ENCODE results near the gene ENOX1. TPM values are rescaled to one million over a fixed set of nuclear protein-coding genes. Genes with fewer than 3 reads are reported as not detected.

ENOX1 gene
- total RNA-seq, 1 experiment from 2014 or later, result 0.26 TPM

- TF ChIP-seq ZNF532 (CRISPR knock-in tag; IDR thresholded peaks at IDR 0.05; ENCODE audit: borderline replicate concordance) (no peak), RORB (CRISPR knock-in tag; IDR thresholded peaks at IDR 0.05) (no peak), E2F1 (CRISPR knock-in tag; IDR thresholded peaks at IDR 0.05) (no peak), FOXK1 (CRISPR knock-in tag; IDR thresholded peaks at IDR 0.05) (no peak), RELA (CRISPR knock-in tag; IDR thresholded peaks at IDR 0.05; ENCODE audit: borderline replicate concordance) (no peak), ZNF423 (CRISPR knock-in tag; IDR thresholded peaks at IDR 0.05) (no peak), ATF3 (CRISPR knock-in tag; conservative IDR thresholded peaks at IDR 0.05) (no peak), ZNF219 (CRISPR knock-in tag; IDR thresholded peaks at IDR 0.05; ENCODE audit: borderline replicate concordance) (no peak), FOXP4 (CRISPR knock-in tag; IDR thresholded peaks at IDR 0.05) (no peak), ZNF281 (CRISPR knock-in tag; IDR thresholded peaks at IDR 0.05) (no peak), HMGA2 (CRISPR knock-in tag; IDR thresholded peaks at IDR 0.05) (no peak)
Measured at GRCh38 chr13:43364210-43365038, 422.3 kb downstream of the ENOX1 start (continued).

GRCh38 chr13:43363156-43363953 lies 423.4 kb downstream of the ENOX1 start:
- Mint-ChIP-seq H3K9me3 (no peaks in the 10 kb centered on the region), H3K4me1 (peaks cover 42% of the 10 kb centered on the region), H3K27me3 (ENCODE audit: low read depth) (no peaks in the 10 kb centered on the region), H3K36me3 (no peaks in the 10 kb centered on the region), H3K27ac (no peak overlapping the region), H3K4me3 (no peak overlapping the region)
- POLR2A ChIA-PET, result no interaction called here
- no peak for TF ChIP-seq ATF6 (CRISPR knock-in tag; IDR thresholded peaks at IDR 0.05)
- TF ChIP-seq CBFB (CRISPR knock-in tag; IDR thresholded peaks at IDR 0.05; ENCODE audit: low read depth), result no peak
- no peak for TF ChIP-seq ZNF281 (CRISPR knock-in tag; IDR thresholded peaks at IDR 0.05)
- no peak for TF ChIP-seq KAT7 (CRISPR knock-in tag; IDR thresholded peaks at IDR 0.05; ENCODE audit: borderline replicate concordance)
- CTCF ChIA-PET, result no interaction called here
- DNase-seq (ENCODE audit: low spot score), result no peak
- ATAC-seq, result no peak
